Esophagus muscularis mucosa (tissue), 4 donors: ENCODE results near the gene SWT1. TPM values are rescaled to one million over a fixed set of nuclear protein-coding genes. Genes with fewer than 3 reads are reported as not detected.

Source experiments
- DNase-seq: peaks from one replicate; pipeline ENCODE4 v3.0.0-alpha.2; 2017; ENCODE audit errors: extremely low spot score
- H3K27ac ChIP-seq, 4 donors: fragments of 200-600 bp; sonication (generic); replicated peaks in 1 of 4; 1 replicate in 3 of 4; 2 replicates in 1 of 4; pipeline ENCODE4 v1.5.1; 2016 to 2019; ENCODE audit warnings: mild to moderate bottlenecking in 1 of 4
- H3K27me3 ChIP-seq, 4 donors: fragments of 200-600 bp; sonication (generic); one replicate each; pipeline versions ENCODE4 v1.5.1 to v1.6.0; 2016 to 2019
- H3K36me3 ChIP-seq, 4 donors: fragments of 200-600 bp; sonication (generic); one replicate each; pipeline ENCODE4 v1.5.1; 2016 to 2019
- H3K4me1 ChIP-seq, 4 donors: fragments of 200-600 bp; sonication (generic); one replicate each; pipeline ENCODE4 v1.5.1; 2016 to 2019
- H3K4me3 ChIP-seq, 4 donors: fragments of 200-600 bp; sonication (generic); 1 replicate in 2 of 4; 2 replicates in 2 of 4; pipeline ENCODE4 v1.5.1; 2016 to 2019; ENCODE audit warnings: mild to moderate bottlenecking in 4 of 4, moderate library complexity in 1 of 4
- H3K9me3 ChIP-seq, 4 donors: fragments of 200-600 bp; sonication (generic); 1 replicate in 3 of 4; 2 replicates in 1 of 4; pipeline ENCODE4 v1.5.1; 2016 to 2019
- CTCF ChIP-seq, 3 experiments: fragments of 200-600 bp in 2 of 3; fragments of 450-650 bp in 1 of 3; sonication (generic) in 2 of 3; IDR thresholded peaks; one replicate each; pipeline ENCODE4 v1.5.1; 2017 to 2019; ENCODE audit warnings: antibody characterized with exemption in 3 of 3, mild to moderate bottlenecking in 2 of 3, moderate library complexity in 1 of 3
- EP300 ChIP-seq: sonication (generic); formaldehyde crosslinking; IDR thresholded peaks from one replicate; pipeline ENCODE4 v1.6.1; 2017; ENCODE audit warnings: antibody characterized with exemption
- POLR2A ChIP-seq: fragments of 450-650 bp; IDR thresholded peaks from one replicate; pipeline ENCODE4 v1.6.1; 2017; ENCODE audit warnings: antibody characterized with exemption, moderate library complexity, mild to moderate bottlenecking, low read depth
- POLR2AphosphoS5 ChIP-seq, 2 donors: sonication (generic); formaldehyde crosslinking; IDR thresholded peaks; one replicate each; pipeline ENCODE4 v1.6.1; 2017; ENCODE audit warnings: antibody characterized with exemption in 2 of 2
- WGBS: methylation state at CpG from one replicate; pipeline ENCODE4 v1.1.5; 2018; 5-methylcytosine and 5-hydroxymethylcytosine counted together
- intact Hi-C: fragments of 100-400 bp; cut with DNase I; formaldehyde crosslinking; loops from one replicate; pipeline ENCODE4 v1.15.1; 2023
- total RNA-seq, 4 donors: library from RNA; depleted of rRNA; stranded (reverse); fragments of >200 nt; gene quantifications; one replicate each; pipeline versions ENCODE4 v1.1.0 to v1.2.1, GENCODE V29; 2016

The SWT1 gene
- total RNA-seq, 4 donors from 2014 or later = 5.8 to 9.6 (median 6.3) TPM

GRCh38 chr1:185291159-185291558 lies 134.2 kb downstream of the SWT1 start:
- Histone ChIP-seq H3K4me3 (no peak overlapping the region), H3K27me3 (no peaks in the 10 kb centered on the region), H3K36me3 (peaks cover 0 to 15% (median 4%) of the 10 kb centered on the region in 4 donors), H3K27ac (no peak overlapping the region), H3K4me1 (peaks cover 0 to 21% (median 14%) of the 10 kb centered on the region in 4 donors), H3K9me3 (no peaks in the 10 kb centered on the region)
- TF ChIP-seq POLR2AphosphoS5 (IDR thresholded peaks at IDR 0.05) = no peak
- TF ChIP-seq CTCF (IDR thresholded peaks at IDR 0.05) = no peak
- TF ChIP-seq POLR2A = no peak
- TF ChIP-seq EP300 = no peak
- intact Hi-C loops = no loop called here
- WGBS = 82% methylated on average over 1 of the region's 1 CpG
- DNase-seq = no peak

- 86% methylated on average over 1 of the region's 1 CpG for WGBS
- H3K27ac ChIP-seq = no peak overlapping the region
- intact Hi-C loops = no loop called here
These were observed 134.7 kb downstream of the SWT1 start for GRCh38 chr1:185291652-185292051.

GRCh38 chr1:185292237-185292636 lies 135.3 kb downstream of the SWT1 start:
- Histone ChIP-seq H3K36me3 (peaks cover 0 to 25% (median 14%) of the 10 kb centered on the region in 4 donors), H3K4me3 (no peak overlapping the region), H3K27me3 (no peaks in the 10 kb centered on the region), H3K27ac (no peak overlapping the region), H3K9me3 (no peaks in the 10 kb centered on the region), H3K4me1 (peaks cover 0 to 21% (median 14%) of the 10 kb centered on the region in 4 donors)
- intact Hi-C loops = no loop called here
- no peak for DNase-seq
- TF ChIP-seq CTCF (IDR thresholded peaks at IDR 0.05) (no peak), POLR2A (no peak), EP300 (no peak), POLR2AphosphoS5 (IDR thresholded peaks at IDR 0.05) (no peak)
- 86% methylated on average over 5 of the region's 5 CpGs for WGBS

More at GRCh38 chr1:185291652-185292051, 134.7 kb downstream of the SWT1 start:
- no peak for DNase-seq
- Histone ChIP-seq H3K4me1 (peaks cover 0 to 21% (median 14%) of the 10 kb centered on the region in 4 donors), H3K4me3 (no peak overlapping the region), H3K27me3 (no peaks in the 10 kb centered on the region), H3K36me3 (peaks cover 0 to 19% (median 8%) of the 10 kb centered on the region in 4 donors), H3K9me3 (no peaks in the 10 kb centered on the region)
- no peak for TF ChIP-seq EP300
- TF ChIP-seq POLR2AphosphoS5 (IDR thresholded peaks at IDR 0.05) = no peak
- no peak for TF ChIP-seq CTCF (IDR thresholded peaks at IDR 0.05)
- TF ChIP-seq POLR2A = no peak

- H3K36me3 ChIP-seq = peaks cover 0 to 43% (median 32%) of the 10 kb centered on the region in 4 donors
- TF ChIP-seq POLR2AphosphoS5 (IDR thresholded peaks at IDR 0.05) (no peak), POLR2A (no peak), EP300 (no peak), CTCF (IDR thresholded peaks at IDR 0.05) (no peak)
- WGBS = 96% methylated on average over 1 of the region's 1 CpG
- H3K9me3 ChIP-seq = no peaks in the 10 kb centered on the region
- no peaks in the 10 kb centered on the region for H3K27me3 ChIP-seq
- no peak for DNase-seq
- H3K27ac ChIP-seq = no peak overlapping the region
- intact Hi-C loops = no loop called here
- no peak overlapping the region for H3K4me3 ChIP-seq
- H3K4me1 ChIP-seq = peaks cover 0 to 21% (median 14%) of the 10 kb centered on the region in 4 donors
These were observed 137.1 kb downstream of the SWT1 start for GRCh38 chr1:185293967-185294542.

- no peak for DNase-seq
- no peaks in the 10 kb centered on the region for H3K27me3 ChIP-seq
These were observed 138.1 kb downstream of the SWT1 start for GRCh38 chr1:185295091-185295490.

More at GRCh38 chr1:185295091-185295490, 138.1 kb downstream of the SWT1 start:
- Histone ChIP-seq H3K4me3 (no peak overlapping the region), H3K27ac (no peak overlapping the region), H3K9me3 (no peaks in the 10 kb centered on the region), H3K4me1 (peaks cover 0 to 21% (median 14%) of the 10 kb centered on the region in 4 donors), H3K36me3 (peaks cover under 1 to 54% (median 42%) of the 10 kb centered on the region in 4 donors)
- no peak for TF ChIP-seq CTCF (IDR thresholded peaks at IDR 0.05)
- no peak for TF ChIP-seq POLR2AphosphoS5 (IDR thresholded peaks at IDR 0.05)
- TF ChIP-seq EP300 = no peak
- TF ChIP-seq POLR2A = no peak
- intact Hi-C loops = no loop called here
